Sciatic nerve (tissue), 2 donors: Measurements from ENCODE around the gene ATG13. TPM values are rescaled to one million over a fixed set of nuclear protein-coding genes. Genes with fewer than 3 reads are reported as not detected.
"Not testable (repeated sequence)": the region's sequence is repeated elsewhere in the genome, so short reads cannot be mapped to it uniquely, and the experiment has no call there.

ENCODE experiments used
- ATAC-seq: fragments of 200-7000 bp; cut with Tn5 transposase; one replicate; pipeline ENCODE4 v1.9.1; 2020; ENCODE audit warnings: mild to moderate bottlenecking, moderate library complexity
- DNase-seq: peaks from one replicate; pipeline ENCODE4 v3.0.0-alpha.2; 2020; ENCODE audit warnings: low spot score
- intact Hi-C: fragments of 100-400 bp; cut with DNase I; formaldehyde crosslinking; loops from one replicate; pipeline ENCODE4 v1.14.2; 2022
- total RNA-seq: library from RNA; stranded (reverse); fragmentation: NEBNext Ultra II Directional; extraction: Animal tissue kit (Norgen Biotek cat#: 25700); gene quantifications from one replicate; pipeline ENCODE4 v1.2.1, GENCODE V29; 2021
- donor health status: DM: no; HTN: no; CAD: no.
- donor health status: DM: no; HTN: no; CAD: no.

Gene ATG13
- total RNA-seq, result 55.1 TPM

GRCh38 chr11:46617134-46617971, at the start of gene ATG13, which contains the start of gene HARBI1:
Gene ATG13, plus strand, starts transcription at chr11:46617553. Its CDS starts 26,739 bp downstream, at chr11:46644292.
Gene HARBI1, minus strand, starts transcription at chr11:46617227. Its CDS starts 990 bp downstream, at chr11:46616237.
- DNase-seq, result peak; percentile 92
- intact Hi-C loops, result loop anchor here (10.0 kb wide), 1 partner anchor 233 kb away; the partner anchor contains the start of gene MDK
- peak; percentile 98 for ATAC-seq

- DNase-seq (no peak), ATAC-seq (no peak)
- intact Hi-C loops, result no loop called here
Observed at GRCh38 chr11:46570790-46571398, 46.5 kb upstream of the ATG13 start.

- intact Hi-C loops, result no loop called here
- DNase-seq, result no peak
- ATAC-seq, result no peak
Observed at GRCh38 chr11:46574656-46575055, 42.7 kb upstream of the ATG13 start.

GRCh38 chr11:46577058-46577457, 40.3 kb upstream of the ATG13 start:
- intact Hi-C loops, result no loop called here
- ATAC-seq (no peak), DNase-seq (no peak)

GRCh38 chr11:46582588-46582987, 34.8 kb upstream of the ATG13 start:
- ATAC-seq, result no peak
- intact Hi-C loops, result no loop called here
- no peak for DNase-seq

GRCh38 chr11:46583513-46583912, 33.8 kb upstream of the ATG13 start:
- intact Hi-C loops, DNase-seq, ATAC-seq: not testable (repeated sequence)

- DNase-seq (no peak), ATAC-seq (no peak)
- intact Hi-C loops, result no loop called here
Observed at GRCh38 chr11:46588131-46588530, 29.2 kb upstream of the ATG13 start.

GRCh38 chr11:46588915-46589314, 28.4 kb upstream of the ATG13 start:
- DNase-seq, result no peak
- intact Hi-C loops, result no loop called here
- ATAC-seq, result no peak

GRCh38 chr11:46590740-46591605, 26.4 kb upstream of the ATG13 start:
- ATAC-seq, result no peak
- intact Hi-C loops, result no loop called here
- no peak for DNase-seq

- ATAC-seq, result peak; percentile 94
- peak; percentile 85 for DNase-seq
- intact Hi-C loops, result no loop called here
Observed at GRCh38 chr11:46593550-46594373, 23.6 kb upstream of the ATG13 start, which contains the start of gene AMBRA1. Gene AMBRA1, minus strand, starts transcription at chr11:46594023. Its CDS starts 45,643 bp downstream, at chr11:46548380.

GRCh38 chr11:46594374-46594700, 23.0 kb upstream of the ATG13 start:
- intact Hi-C loops, result no loop called here
- ATAC-seq (no peak), DNase-seq (no peak)

- intact Hi-C loops, result no loop called here
- no peak for ATAC-seq
- DNase-seq, result no peak
Observed at GRCh38 chr11:46594785-46595184, 22.6 kb upstream of the ATG13 start.

- intact Hi-C loops, result no loop called here
- ATAC-seq, result no peak
- DNase-seq, result no peak
Observed at GRCh38 chr11:46597155-46597554, 20.2 kb upstream of the ATG13 start.

GRCh38 chr11:46597609-46598219, 19.6 kb upstream of the ATG13 start:
- ATAC-seq (no peak), DNase-seq (no peak)
- intact Hi-C loops, result no loop called here

GRCh38 chr11:46599340-46600193, 17.8 kb upstream of the ATG13 start:
- intact Hi-C loops, result no loop called here
- DNase-seq, result no peak
- ATAC-seq, result peak; percentile 92

GRCh38 chr11:46600194-46600960, 17.0 kb upstream of the ATG13 start:
- intact Hi-C loops, result no loop called here
- DNase-seq (no peak), ATAC-seq (peak; percentile 54)

GRCh38 chr11:46601129-46601528, 16.2 kb upstream of the ATG13 start:
- ATAC-seq, result peak; percentile 60
- no peak for DNase-seq
- intact Hi-C loops, result no loop called here
